ENCODE results near the gene MDN1.

Gene MDN1

GRCh38 chr6:89776583-89777233, 42.9 kb downstream of the MDN1 start:
- Histone ChIP-seq H3K27ac (ENCODE audit: low read depth in 2 of 2, low read length in 2 of 2) (no peak overlapping the region), H3K9ac (ENCODE audit: low read depth in 1 of 2, low read length in 2 of 2) (no peak overlapping the region), H3K36me3 (ENCODE audit: control insufficient read depth in 2 of 2, insufficient read depth in 2 of 2, low read length in 2 of 2) (peaks cover 21 to 23% of the 10 kb centered on the region in 2 donors)

DNA sequence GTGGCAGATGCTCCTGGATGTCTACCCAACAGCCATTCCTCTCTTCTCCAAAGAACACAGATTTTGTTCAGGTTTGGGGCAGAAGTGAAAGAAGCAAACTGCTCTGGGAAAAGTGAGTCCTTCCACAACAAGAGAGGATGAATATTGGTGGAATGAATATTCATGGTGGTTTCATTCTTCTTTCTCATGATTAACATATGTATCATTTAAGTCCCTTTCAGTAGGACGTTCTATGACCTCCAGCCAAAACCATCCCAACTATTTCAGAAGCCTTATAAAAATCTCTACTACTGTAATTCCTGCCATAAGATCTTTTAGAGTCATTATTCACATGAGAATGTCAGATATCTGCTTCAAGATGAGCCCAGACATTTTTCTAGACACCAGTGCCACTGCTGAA, 44.4 kb downstream of the MDN1 start:
- H3K27ac ChIP-seq (ENCODE audit: low read depth in 2 of 2, low read length in 2 of 2), result no peak overlapping the region
- H3K9ac ChIP-seq (ENCODE audit: low read depth in 1 of 2, low read length in 2 of 2), result no peak overlapping the region
- H3K27me3 ChIP-seq (ENCODE audit: control insufficient read depth in 2 of 2, insufficient read depth in 2 of 2, low read length in 2 of 2), result no peaks in the 10 kb centered on the region
- H3K4me1 ChIP-seq (ENCODE audit: control insufficient read depth in 2 of 2, insufficient read depth in 2 of 2, low read length in 2 of 2), result no peaks in the 10 kb centered on the region
- no peaks in the 10 kb centered on the region for H3K9me3 ChIP-seq (ENCODE audit: control insufficient read depth in 2 of 2, low read length in 2 of 2)
- H3K36me3 ChIP-seq (ENCODE audit: control insufficient read depth in 2 of 2, insufficient read depth in 2 of 2, low read length in 2 of 2), result peaks cover 25 to 26% of the 10 kb centered on the region in 2 donors
- no peak overlapping the region for H3K4me3 ChIP-seq (ENCODE audit: low read length in 2 of 2)

More at GRCh38 chr6:89776583-89777233, 42.9 kb downstream of the MDN1 start:
- Histone ChIP-seq H3K4me3 (ENCODE audit: low read length in 2 of 2) (no peak overlapping the region), H3K27me3 (ENCODE audit: control insufficient read depth in 2 of 2, insufficient read depth in 2 of 2, low read length in 2 of 2) (no peaks in the 10 kb centered on the region), H3K9me3 (ENCODE audit: control insufficient read depth in 2 of 2, low read length in 2 of 2) (no peaks in the 10 kb centered on the region), H3K4me1 (ENCODE audit: control insufficient read depth in 2 of 2, insufficient read depth in 2 of 2, low read length in 2 of 2) (no peaks in the 10 kb centered on the region)

DNA sequence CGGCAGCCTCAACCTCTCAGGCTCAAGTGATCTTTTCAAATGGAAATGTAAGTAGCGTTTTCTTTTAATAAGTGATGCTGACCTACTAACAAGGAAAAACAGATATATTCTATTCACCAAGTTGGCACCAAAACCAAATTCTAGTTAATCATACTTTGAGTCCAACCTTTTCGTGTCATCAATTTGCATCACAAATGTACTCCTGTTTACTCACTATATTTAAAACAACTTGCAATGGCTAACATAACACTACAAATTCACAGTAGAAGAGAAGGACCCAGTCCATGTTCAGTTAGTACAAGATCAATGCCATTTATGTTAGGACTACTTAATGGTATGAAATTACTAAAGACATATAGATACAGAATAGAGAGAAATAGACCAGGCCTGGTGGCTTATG, 50.0 kb downstream of the MDN1 start:
- Histone ChIP-seq H3K9me3 (ENCODE audit: control insufficient read depth in 2 of 2, low read length in 2 of 2) (no peaks in the 10 kb centered on the region), H3K27ac (ENCODE audit: low read depth in 2 of 2, low read length in 2 of 2) (no peak overlapping the region), H3K27me3 (ENCODE audit: control insufficient read depth in 2 of 2, insufficient read depth in 2 of 2, low read length in 2 of 2) (no peaks in the 10 kb centered on the region), H3K9ac (ENCODE audit: low read depth in 1 of 2, low read length in 2 of 2) (no peak overlapping the region), H3K4me1 (ENCODE audit: control insufficient read depth in 2 of 2, insufficient read depth in 2 of 2, low read length in 2 of 2) (no peaks in the 10 kb centered on the region), H3K36me3 (ENCODE audit: control insufficient read depth in 2 of 2, insufficient read depth in 2 of 2, low read length in 2 of 2) (peaks cover 26 to 38% of the 10 kb centered on the region in 2 donors), H3K4me3 (ENCODE audit: low read length in 2 of 2) (no peak overlapping the region)

DNA sequence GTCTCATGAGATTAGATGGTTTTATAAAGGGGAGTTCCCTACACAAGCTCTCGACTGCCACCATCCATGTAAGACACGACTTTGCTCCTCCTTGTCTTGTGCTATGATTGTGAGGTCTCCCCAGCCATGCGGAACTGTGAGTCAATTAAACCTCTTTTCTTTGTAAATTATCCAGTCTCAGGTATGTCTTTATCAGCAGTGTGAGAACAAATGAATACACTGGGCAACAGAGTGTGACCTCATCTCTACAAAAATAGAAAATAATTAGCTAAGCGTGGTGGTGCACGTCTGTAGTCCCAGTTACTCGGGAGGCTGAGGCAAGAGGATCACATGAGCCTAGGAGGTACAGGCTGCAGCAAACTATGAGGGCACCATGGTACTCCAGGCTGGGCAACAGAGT, 51.3 kb downstream of the MDN1 start:
- no peaks in the 10 kb centered on the region for H3K4me1 ChIP-seq (ENCODE audit: control insufficient read depth in 2 of 2, insufficient read depth in 2 of 2, low read length in 2 of 2)
- H3K9ac ChIP-seq (ENCODE audit: low read depth in 1 of 2, low read length in 2 of 2), result no peak overlapping the region
- H3K27me3 ChIP-seq (ENCODE audit: control insufficient read depth in 2 of 2, insufficient read depth in 2 of 2, low read length in 2 of 2), result no peaks in the 10 kb centered on the region
- no peaks in the 10 kb centered on the region for H3K9me3 ChIP-seq (ENCODE audit: control insufficient read depth in 2 of 2, low read length in 2 of 2)
- H3K4me3 ChIP-seq (ENCODE audit: low read length in 2 of 2), result no peak overlapping the region
- peaks cover 29 to 42% of the 10 kb centered on the region in 2 donors for H3K36me3 ChIP-seq (ENCODE audit: control insufficient read depth in 2 of 2, insufficient read depth in 2 of 2, low read length in 2 of 2)
- H3K27ac ChIP-seq (ENCODE audit: low read depth in 2 of 2, low read length in 2 of 2), result no peak overlapping the region

GRCh38 chr6:89763550-89763949, 56.0 kb downstream of the MDN1 start:
- Histone ChIP-seq H3K4me1 (ENCODE audit: control insufficient read depth in 2 of 2, insufficient read depth in 2 of 2, low read length in 2 of 2) (no peaks in the 10 kb centered on the region), H3K27ac (ENCODE audit: low read depth in 2 of 2, low read length in 2 of 2) (no peak overlapping the region), H3K9ac (ENCODE audit: low read depth in 1 of 2, low read length in 2 of 2) (no peak overlapping the region), H3K9me3 (ENCODE audit: control insufficient read depth in 2 of 2, low read length in 2 of 2) (no peaks in the 10 kb centered on the region), H3K4me3 (ENCODE audit: low read length in 2 of 2) (no peak overlapping the region), H3K36me3 (ENCODE audit: control insufficient read depth in 2 of 2, insufficient read depth in 2 of 2, low read length in 2 of 2) (peaks cover 11 to 31% of the 10 kb centered on the region in 2 donors), H3K27me3 (ENCODE audit: control insufficient read depth in 2 of 2, insufficient read depth in 2 of 2, low read length in 2 of 2) (no peaks in the 10 kb centered on the region)

DNA sequence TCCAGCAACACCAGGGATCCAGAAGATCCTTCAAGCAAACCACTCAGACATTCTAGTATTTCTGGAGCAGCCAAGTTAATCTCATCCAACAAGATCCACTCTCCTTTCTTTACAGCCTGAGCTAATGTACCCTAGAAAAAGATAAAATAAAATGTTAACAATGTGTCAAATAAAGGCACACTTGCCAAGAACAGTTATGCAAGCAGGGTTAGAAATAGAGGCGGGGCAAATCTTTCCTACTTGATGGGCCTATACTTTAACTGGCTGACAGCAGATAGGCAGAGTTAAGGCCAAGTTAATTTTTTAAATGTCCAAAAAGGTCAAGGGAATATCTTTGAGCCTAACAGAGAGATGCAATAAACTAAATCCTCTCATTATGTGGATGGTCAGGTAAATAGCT, 60.8 kb downstream of the MDN1 start:
- Histone ChIP-seq H3K9ac (ENCODE audit: low read depth in 1 of 2, low read length in 2 of 2) (no peak overlapping the region), H3K4me1 (ENCODE audit: control insufficient read depth in 2 of 2, insufficient read depth in 2 of 2, low read length in 2 of 2) (no peaks in the 10 kb centered on the region), H3K36me3 (ENCODE audit: control insufficient read depth in 2 of 2, insufficient read depth in 2 of 2, low read length in 2 of 2) (peaks cover 21 to 61% of the 10 kb centered on the region in 2 donors), H3K4me3 (ENCODE audit: low read length in 2 of 2) (no peak overlapping the region), H3K9me3 (ENCODE audit: control insufficient read depth in 2 of 2, low read length in 2 of 2) (no peaks in the 10 kb centered on the region), H3K27me3 (ENCODE audit: control insufficient read depth in 2 of 2, insufficient read depth in 2 of 2, low read length in 2 of 2) (no peaks in the 10 kb centered on the region), H3K27ac (ENCODE audit: low read depth in 2 of 2, low read length in 2 of 2) (no peak overlapping the region)

GRCh38 chr6:89750338-89750737, 69.3 kb downstream of the MDN1 start:
- no peak overlapping the region for H3K9ac ChIP-seq (ENCODE audit: low read depth in 1 of 2, low read length in 2 of 2)
- no peak overlapping the region for H3K4me3 ChIP-seq (ENCODE audit: low read length in 2 of 2)
- H3K36me3 ChIP-seq (ENCODE audit: control insufficient read depth in 2 of 2, insufficient read depth in 2 of 2, low read length in 2 of 2), result peaks cover 51 to 66% of the 10 kb centered on the region in 2 donors
- H3K4me1 ChIP-seq (ENCODE audit: control insufficient read depth in 2 of 2, insufficient read depth in 2 of 2, low read length in 2 of 2), result no peaks in the 10 kb centered on the region
- H3K27ac ChIP-seq (ENCODE audit: low read depth in 2 of 2, low read length in 2 of 2), result no peak overlapping the region
- no peaks in the 10 kb centered on the region for H3K27me3 ChIP-seq (ENCODE audit: control insufficient read depth in 2 of 2, insufficient read depth in 2 of 2, low read length in 2 of 2)
- no peaks in the 10 kb centered on the region for H3K9me3 ChIP-seq (ENCODE audit: control insufficient read depth in 2 of 2, low read length in 2 of 2)

- Histone ChIP-seq H3K9me3 (ENCODE audit: control insufficient read depth in 2 of 2, low read length in 2 of 2) (no peaks in the 10 kb centered on the region), H3K4me3 (ENCODE audit: low read length in 2 of 2) (no peak overlapping the region), H3K9ac (ENCODE audit: low read depth in 1 of 2, low read length in 2 of 2) (no peak overlapping the region), H3K4me1 (ENCODE audit: control insufficient read depth in 2 of 2, insufficient read depth in 2 of 2, low read length in 2 of 2) (no peaks in the 10 kb centered on the region), H3K36me3 (ENCODE audit: control insufficient read depth in 2 of 2, insufficient read depth in 2 of 2, low read length in 2 of 2) (peaks cover 55 to 65% of the 10 kb centered on the region in 2 donors), H3K27me3 (ENCODE audit: control insufficient read depth in 2 of 2, insufficient read depth in 2 of 2, low read length in 2 of 2) (no peaks in the 10 kb centered on the region), H3K27ac (ENCODE audit: low read depth in 2 of 2, low read length in 2 of 2) (no peak overlapping the region)
Observed at GRCh38 chr6:89749918-89750317, 69.7 kb downstream of the MDN1 start.

DNA sequence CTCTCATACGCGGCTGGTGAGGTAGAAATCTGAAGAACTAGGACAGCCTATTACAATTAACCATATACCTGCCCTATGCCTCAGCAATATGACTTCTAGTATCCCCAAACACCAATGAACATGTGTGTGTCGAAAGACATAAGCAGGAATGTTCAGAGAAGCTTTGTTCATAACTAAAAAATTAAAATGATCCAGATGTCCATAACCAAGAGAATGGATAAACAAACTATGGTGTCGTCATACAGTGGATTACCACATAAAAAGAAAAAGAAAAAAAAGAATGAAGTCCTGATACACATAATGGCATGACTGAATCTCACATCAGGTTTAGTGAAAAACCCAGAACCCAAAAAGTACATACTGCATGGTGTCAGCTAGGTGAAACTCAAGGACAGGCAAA, 73.9 kb downstream of the MDN1 start:
- peaks cover 45 to 49% of the 10 kb centered on the region in 2 donors for H3K36me3 ChIP-seq (ENCODE audit: control insufficient read depth in 2 of 2, insufficient read depth in 2 of 2, low read length in 2 of 2)
- H3K9me3 ChIP-seq (ENCODE audit: control insufficient read depth in 2 of 2, low read length in 2 of 2), result no peaks in the 10 kb centered on the region
- H3K4me3 ChIP-seq (ENCODE audit: low read length in 2 of 2), result no peak overlapping the region
- H3K27ac ChIP-seq (ENCODE audit: low read depth in 2 of 2, low read length in 2 of 2), result no peak overlapping the region
- no peak overlapping the region for H3K9ac ChIP-seq (ENCODE audit: low read depth in 1 of 2, low read length in 2 of 2)
- no peaks in the 10 kb centered on the region for H3K27me3 ChIP-seq (ENCODE audit: control insufficient read depth in 2 of 2, insufficient read depth in 2 of 2, low read length in 2 of 2)
- H3K4me1 ChIP-seq (ENCODE audit: control insufficient read depth in 2 of 2, insufficient read depth in 2 of 2, low read length in 2 of 2), result no peaks in the 10 kb centered on the region

- Histone ChIP-seq H3K9ac (ENCODE audit: low read depth in 1 of 2, low read length in 2 of 2) (no peak overlapping the region), H3K4me3 (ENCODE audit: low read length in 2 of 2) (no peak overlapping the region), H3K4me1 (ENCODE audit: control insufficient read depth in 2 of 2, insufficient read depth in 2 of 2, low read length in 2 of 2) (no peaks in the 10 kb centered on the region), H3K36me3 (ENCODE audit: control insufficient read depth in 2 of 2, insufficient read depth in 2 of 2, low read length in 2 of 2) (peaks cover 42 to 48% of the 10 kb centered on the region in 2 donors), H3K27me3 (ENCODE audit: control insufficient read depth in 2 of 2, insufficient read depth in 2 of 2, low read length in 2 of 2) (no peaks in the 10 kb centered on the region), H3K9me3 (ENCODE audit: control insufficient read depth in 2 of 2, low read length in 2 of 2) (no peaks in the 10 kb centered on the region), H3K27ac (ENCODE audit: low read depth in 2 of 2, low read length in 2 of 2) (no peak overlapping the region)
Observed at GRCh38 chr6:89745096-89745495, 74.5 kb downstream of the MDN1 start.
